Activated B cell treated with CpG ODN at 0.5 μM for 24 hours (primary cell): ENCODE results near the gene NTRK1. TPM values are rescaled to one million over a fixed set of nuclear protein-coding genes. Genes with fewer than 3 reads are reported as not detected.

Experiments used
- ATAC-seq: fragments of 200-7000 bp; cut with Tn5 transposase; one replicate; pipeline ENCODE4 v1.10.0; 2021; ENCODE audit warnings: low read depth, mild to moderate bottlenecking, moderate library complexity
- CTCF ChIA-PET: fragments of 350-600 bp; sonication (Branson Sonifier 250); formaldehyde crosslinking; loops from one replicate; lab custom pipeline; 2021; ENCODE audit warnings: antibody characterized with exemption; lab: Charles Lee
- POLR2A ChIA-PET: fragments of 350-600 bp; sonication (Branson Sonifier 250); formaldehyde crosslinking; loops from one replicate; lab custom pipeline; 2021; ENCODE audit warnings: antibody characterized with exemption; lab: Charles Lee
- DNase-seq: peaks from one replicate; pipeline ENCODE4 v3.0.0; 2022
- H3K27ac Mint-ChIP-seq: one replicate; pipeline ENCODE4 v1.8.0; 2020; ENCODE audit warnings: mixed read lengths
- H3K27me3 Mint-ChIP-seq: one replicate; pipeline ENCODE4 v1.8.0; 2021; ENCODE audit warnings: mixed read lengths
- H3K36me3 Mint-ChIP-seq: one replicate; pipeline ENCODE4 v1.8.0; 2021; ENCODE audit warnings: low read depth, mixed read lengths
- H3K4me1 Mint-ChIP-seq: one replicate; pipeline ENCODE4 v1.8.0; 2021; ENCODE audit warnings: mixed read lengths
- H3K4me3 Mint-ChIP-seq: one replicate; pipeline ENCODE4 v1.8.0; 2020; ENCODE audit warnings: mild to moderate bottlenecking, mixed read lengths
- H3K9me3 Mint-ChIP-seq: one replicate; pipeline ENCODE4 v1.8.0; 2020; ENCODE audit warnings: mixed read lengths
- intact Hi-C: fragments of 100-400 bp; cut with micrococcal nuclease; formaldehyde crosslinking; loops from one replicate; pipeline ENCODE4 v1.15.1; 2024
- total RNA-seq: library from RNA; stranded (reverse); gene quantifications from 2 replicates; pipeline ENCODE4 v1.2.3, GENCODE V29; 2022
- TF ChIP-seq, protein P1 (sequence below): fragments of 200-600 bp; IDR thresholded peaks from one replicate; pipeline ENCODE4 v1.8.0; 2022; ENCODE audit warnings: antibody characterized with exemption, mild to moderate bottlenecking

The NTRK1 gene
- total RNA-seq, 1 donor from 2014 or later: 0.11 TPM

DNA sequence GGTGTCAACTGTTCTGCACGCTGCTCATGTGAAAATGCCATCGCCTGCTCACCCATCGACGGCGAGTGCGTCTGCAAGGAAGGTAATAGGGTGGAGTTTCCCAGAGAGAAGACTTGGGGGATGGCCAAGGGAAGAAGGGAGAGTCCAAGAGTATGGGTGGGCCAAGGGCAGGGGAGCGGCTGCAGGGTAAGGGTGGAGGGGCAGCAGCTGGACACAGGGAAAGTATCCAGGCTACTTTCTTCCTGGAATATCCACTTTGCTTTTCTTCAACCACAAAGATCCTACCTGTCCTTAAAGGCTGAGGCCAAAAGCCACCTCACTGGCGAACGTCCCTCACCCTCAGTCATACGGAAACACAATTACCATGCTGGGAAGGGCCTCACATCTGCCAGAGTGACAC lies 48.3 kb downstream of the NTRK1 start:
- TF ChIP-seq, protein P1, sequence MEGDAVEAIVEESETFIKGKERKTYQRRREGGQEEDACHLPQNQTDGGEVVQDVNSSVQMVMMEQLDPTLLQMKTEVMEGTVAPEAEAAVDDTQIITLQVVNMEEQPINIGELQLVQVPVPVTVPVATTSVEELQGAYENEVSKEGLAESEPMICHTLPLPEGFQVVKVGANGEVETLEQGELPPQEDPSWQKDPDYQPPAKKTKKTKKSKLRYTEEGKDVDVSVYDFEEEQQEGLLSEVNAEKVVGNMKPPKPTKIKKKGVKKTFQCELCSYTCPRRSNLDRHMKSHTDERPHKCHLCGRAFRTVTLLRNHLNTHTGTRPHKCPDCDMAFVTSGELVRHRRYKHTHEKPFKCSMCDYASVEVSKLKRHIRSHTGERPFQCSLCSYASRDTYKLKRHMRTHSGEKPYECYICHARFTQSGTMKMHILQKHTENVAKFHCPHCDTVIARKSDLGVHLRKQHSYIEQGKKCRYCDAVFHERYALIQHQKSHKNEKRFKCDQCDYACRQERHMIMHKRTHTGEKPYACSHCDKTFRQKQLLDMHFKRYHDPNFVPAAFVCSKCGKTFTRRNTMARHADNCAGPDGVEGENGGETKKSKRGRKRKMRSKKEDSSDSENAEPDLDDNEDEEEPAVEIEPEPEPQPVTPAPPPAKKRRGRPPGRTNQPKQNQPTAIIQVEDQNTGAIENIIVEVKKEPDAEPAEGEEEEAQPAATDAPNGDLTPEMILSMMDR: no peak
- Mint-ChIP-seq H3K4me1 (no peaks in the 10 kb centered on the region), H3K36me3 (no peaks in the 10 kb centered on the region), H3K27ac (no peak overlapping the region), H3K27me3 (peaks cover 22% of the 10 kb centered on the region), H3K9me3 (no peaks in the 10 kb centered on the region), H3K4me3 (no peak overlapping the region)
- ChIA-PET POLR2A (no interaction called here), CTCF (interaction anchor here (0.9 to 1.3 kb wide), 2 partner anchors 19 to 112 kb away, joined by 3 to 4 read pairs; no protein-coding TSS in a partner anchor)
- no peak for ATAC-seq
- intact Hi-C loops: no loop called here
- DNase-seq: no peak

DNA sequence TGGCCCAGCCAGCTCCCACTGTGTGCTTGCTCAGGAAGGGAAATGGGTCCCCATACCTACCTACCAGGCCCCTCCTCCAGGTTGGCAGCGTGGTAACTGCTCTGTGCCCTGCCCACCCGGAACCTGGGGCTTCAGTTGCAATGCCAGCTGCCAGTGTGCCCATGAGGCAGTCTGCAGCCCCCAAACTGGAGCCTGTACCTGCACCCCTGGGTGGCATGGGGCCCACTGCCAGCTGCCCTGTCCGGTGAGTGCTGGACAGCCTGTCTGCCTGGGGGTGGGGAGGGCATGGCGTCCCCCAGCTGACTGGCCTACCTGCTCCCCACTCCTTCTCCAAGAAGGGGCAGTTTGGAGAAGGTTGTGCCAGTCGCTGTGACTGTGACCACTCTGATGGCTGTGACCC lies 49.0 kb downstream of the NTRK1 start:
- no peaks in the 10 kb centered on the region for H3K9me3 Mint-ChIP-seq
- H3K27me3 Mint-ChIP-seq: peaks cover 28% of the 10 kb centered on the region
- no peaks in the 10 kb centered on the region for H3K4me1 Mint-ChIP-seq
- no peak overlapping the region for H3K4me3 Mint-ChIP-seq
- TF ChIP-seq, protein P1: no peak
- H3K27ac Mint-ChIP-seq: no peak overlapping the region
- ChIA-PET CTCF (interaction anchor here (0.9 to 1.3 kb wide), 2 partner anchors 20 to 112 kb away, joined by 3 to 4 read pairs; no protein-coding TSS in a partner anchor), POLR2A (no interaction called here)
- ATAC-seq (no peak), DNase-seq (no peak)
- H3K36me3 Mint-ChIP-seq: no peaks in the 10 kb centered on the region
- intact Hi-C loops: loop anchor here (5.0 kb wide), 1 partner anchor 248 kb away; no protein-coding TSS in a partner anchor

DNA sequence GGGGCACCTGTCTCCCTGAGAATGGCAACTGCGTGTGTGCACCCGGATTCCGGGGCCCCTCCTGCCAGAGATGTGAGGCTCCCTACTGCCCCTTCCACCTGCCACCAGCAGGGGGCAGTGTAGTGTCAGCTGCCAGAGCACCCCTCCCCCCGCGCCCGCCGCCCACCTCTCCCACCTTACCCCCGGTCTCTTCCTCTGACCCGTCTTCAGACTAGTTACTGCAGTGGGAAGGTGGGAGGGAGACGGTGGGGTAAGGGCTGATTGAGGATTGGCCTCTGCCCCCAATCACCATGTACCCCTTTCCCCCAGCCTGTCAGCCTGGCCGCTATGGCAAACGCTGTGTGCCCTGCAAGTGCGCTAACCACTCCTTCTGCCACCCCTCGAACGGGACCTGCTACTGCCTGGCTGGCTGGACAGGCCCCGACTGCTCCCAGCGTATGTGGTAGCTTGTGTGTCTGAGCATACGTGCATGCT lies 49.7 kb downstream of the NTRK1 start:
- H3K9me3 Mint-ChIP-seq: no peaks in the 10 kb centered on the region
- peak; percentile 54 for ATAC-seq
- ChIA-PET CTCF (interaction anchor here (1.3 to 1.6 kb wide), 2 partner anchors 20 kb away, joined by 4 to 5 read pairs; no protein-coding TSS in a partner anchor), POLR2A (no interaction called here)
- DNase-seq: no peak
- H3K4me3 Mint-ChIP-seq: no peak overlapping the region
- no peak overlapping the region for H3K27ac Mint-ChIP-seq
- H3K36me3 Mint-ChIP-seq: no peaks in the 10 kb centered on the region
- intact Hi-C loops: loop anchor here (5.0 kb wide), 1 partner anchor 247 kb away; no protein-coding TSS in a partner anchor
- TF ChIP-seq, protein P1: no peak
- H3K27me3 Mint-ChIP-seq: peaks cover 34% of the 10 kb centered on the region
- H3K4me1 Mint-ChIP-seq: no peaks in the 10 kb centered on the region

DNA sequence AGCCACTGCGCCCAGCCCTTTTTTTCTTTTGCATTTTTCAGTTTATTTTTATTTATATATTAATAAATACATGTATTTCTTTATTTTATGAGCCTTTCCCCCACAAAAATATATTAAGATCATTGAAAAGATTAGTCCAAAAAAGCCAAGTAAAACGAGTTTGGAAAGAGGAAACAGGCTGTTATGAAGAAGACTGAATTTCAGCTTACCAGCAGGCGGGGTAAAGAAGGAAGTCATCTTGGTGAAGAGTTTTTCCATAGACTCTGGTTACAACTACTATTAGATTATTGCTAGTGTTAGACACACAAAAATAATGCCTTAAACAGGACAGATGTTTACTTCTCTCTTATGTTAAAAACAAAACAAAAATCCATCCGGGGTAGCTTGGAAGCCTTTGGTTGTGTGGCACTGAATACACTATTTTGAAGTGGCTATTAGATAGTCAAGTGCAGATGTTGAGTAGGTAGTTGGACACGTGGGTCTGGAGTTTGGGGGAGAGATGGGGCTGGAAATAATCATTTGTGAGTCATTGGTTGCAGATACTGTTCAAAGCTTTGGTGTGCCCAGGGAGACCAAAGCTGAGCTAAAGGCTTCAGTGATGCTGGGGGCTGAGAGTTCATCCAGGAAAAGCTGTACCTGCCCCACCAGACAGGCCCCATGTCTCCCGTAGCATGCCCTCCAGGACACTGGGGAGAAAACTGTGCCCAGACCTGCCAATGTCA lies 51.1 kb downstream of the NTRK1 start:
- Mint-ChIP-seq H3K36me3 (no peaks in the 10 kb centered on the region), H3K4me1 (no peaks in the 10 kb centered on the region), H3K27ac (no peak overlapping the region), H3K27me3 (peaks cover 37% of the 10 kb centered on the region), H3K4me3 (no peak overlapping the region), H3K9me3 (no peaks in the 10 kb centered on the region)
- ATAC-seq (no peak), DNase-seq (no peak)
- ChIA-PET POLR2A (no interaction called here), CTCF (interaction anchor here (1.6 kb wide), 1 partner anchor 22 kb away, joined by 5 read pairs; no protein-coding TSS in a partner anchor)
- TF ChIP-seq, protein P1: no peak
- intact Hi-C loops: loop anchor here (5.0 kb wide), 1 partner anchor 246 kb away; no protein-coding TSS in a partner anchor

DNA sequence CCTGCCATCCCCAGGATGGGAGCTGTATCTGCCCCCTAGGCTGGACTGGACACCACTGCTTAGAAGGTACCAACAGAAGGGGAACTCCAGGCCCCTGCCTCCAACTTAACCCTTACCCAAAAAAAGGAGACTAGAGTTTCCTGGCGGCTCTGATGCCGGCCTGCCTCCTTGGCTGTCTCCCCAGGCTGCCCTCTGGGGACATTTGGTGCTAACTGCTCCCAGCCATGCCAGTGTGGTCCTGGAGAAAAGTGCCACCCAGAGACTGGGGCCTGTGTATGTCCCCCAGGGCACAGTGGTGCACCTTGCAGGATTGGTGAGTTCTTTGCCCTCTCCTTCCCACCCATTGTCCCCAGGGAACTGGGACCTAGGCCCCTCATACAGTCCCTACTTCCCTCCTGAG lies 51.6 kb downstream of the NTRK1 start:
- Mint-ChIP-seq H3K27me3 (peaks cover 34% of the 10 kb centered on the region), H3K4me1 (no peaks in the 10 kb centered on the region), H3K4me3 (no peak overlapping the region), H3K36me3 (no peaks in the 10 kb centered on the region), H3K27ac (no peak overlapping the region), H3K9me3 (no peaks in the 10 kb centered on the region)
- ATAC-seq: no peak
- TF ChIP-seq, protein P1: no peak
- intact Hi-C loops: loop anchor here (5.0 kb wide), 1 partner anchor 245 kb away; no protein-coding TSS in a partner anchor
- no peak for DNase-seq
- ChIA-PET POLR2A (no interaction called here), CTCF (no interaction called here)
